K562 (cell line): ENCODE results near the gene TICAM1. TPM values are rescaled to one million over a fixed set of nuclear protein-coding genes. Genes with fewer than 3 reads are reported as not detected.

Experiments
- ZNF407 ChIP-seq: fragments of 450-650 bp; IDR thresholded peaks from 2 replicates; pipeline ENCODE4 v1.6.1; 2016; ENCODE audit warnings: low read depth
- polyA plus RNA-seq, 8 experiments: library from polyadenylated mRNA; depleted of rRNA in 4 of 8; stranded (reverse) in 5 of 8; unstranded in 3 of 8; fragments of >200 nt; fragmentation: Nextera tagmentation in 2 of 8; fragmentation: Illumina TruSeq in 1 of 8; extraction: Ambion mirVana in 2 of 8; extraction: Trizol in 1 of 8; gene quantifications; 2 replicates each; pipeline versions ENCODE4 v1.2.1 to v1.2.3, GENCODE V29; 2011 to 2014; ENCODE audit warnings: inconsistent platforms in 1 of 8, missing spikeins in 1 of 8
- total RNA-seq, 7 experiments: library from RNA; depleted of rRNA in 6 of 7; stranded (reverse); fragments of >200 nt in 6 of 7; fragmentation: Illumina TruSeq in 2 of 7; extraction: Trizol in 2 of 7; gene quantifications; 2 replicates each; pipeline versions ENCODE4 v1.2.1 to v1.2.3, GENCODE V29; 2011 to 2021; ENCODE audit warnings: low replicate concordance in 1 of 7
- TF ChIP-seq, protein P1 (sequence below): fragments of 450-650 bp; IDR thresholded peaks from 2 replicates; pipeline ENCODE4 v1.6.1; 2016; ENCODE audit warnings: mild to moderate bottlenecking, moderate library complexity

Gene TICAM1
- total and polyA plus RNA-seq, 9 of the 15 experiments (the other 6 are each of a cell fraction or from before 2014, with no cell fraction given), result 0.07 to 11.6 (median 1.5) TPM

DNA sequence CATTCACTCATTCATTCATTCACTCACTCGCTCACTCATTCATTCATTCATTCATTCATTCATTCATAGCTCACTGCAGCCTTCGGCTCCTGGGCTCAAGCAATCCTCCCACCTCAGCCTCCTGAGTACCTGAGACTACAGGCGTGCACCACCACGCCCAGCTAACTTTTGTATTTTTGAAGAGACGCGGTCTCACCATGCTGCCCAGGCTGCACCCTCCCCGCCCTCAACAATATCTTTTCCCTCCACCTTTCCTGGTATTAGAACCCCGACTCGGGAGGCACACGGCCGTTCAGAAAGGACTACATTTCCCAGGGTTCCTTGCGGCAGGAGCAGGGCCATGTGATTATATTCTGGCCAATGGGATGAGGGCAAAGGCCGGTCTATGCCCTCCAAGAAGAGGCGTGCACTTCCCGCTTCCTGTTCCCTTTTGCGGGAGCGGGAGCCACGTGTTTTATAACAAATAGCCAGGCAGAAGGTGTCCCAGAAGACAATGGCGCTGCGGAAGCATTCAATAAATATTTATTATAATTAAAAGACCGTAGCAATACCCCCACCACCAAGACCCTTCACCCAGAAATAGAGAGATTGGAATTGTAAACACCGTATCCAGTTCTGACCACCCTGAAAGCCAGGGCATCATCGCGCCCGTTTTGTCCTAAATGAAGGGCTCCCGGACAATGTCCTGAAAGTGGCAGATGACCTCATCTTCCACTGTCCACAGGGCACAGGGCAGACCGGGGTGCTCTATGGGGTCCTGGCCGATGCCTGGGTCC is 15.9 kb downstream of the TICAM1 start (continued):
- TF ChIP-seq, protein P1, sequence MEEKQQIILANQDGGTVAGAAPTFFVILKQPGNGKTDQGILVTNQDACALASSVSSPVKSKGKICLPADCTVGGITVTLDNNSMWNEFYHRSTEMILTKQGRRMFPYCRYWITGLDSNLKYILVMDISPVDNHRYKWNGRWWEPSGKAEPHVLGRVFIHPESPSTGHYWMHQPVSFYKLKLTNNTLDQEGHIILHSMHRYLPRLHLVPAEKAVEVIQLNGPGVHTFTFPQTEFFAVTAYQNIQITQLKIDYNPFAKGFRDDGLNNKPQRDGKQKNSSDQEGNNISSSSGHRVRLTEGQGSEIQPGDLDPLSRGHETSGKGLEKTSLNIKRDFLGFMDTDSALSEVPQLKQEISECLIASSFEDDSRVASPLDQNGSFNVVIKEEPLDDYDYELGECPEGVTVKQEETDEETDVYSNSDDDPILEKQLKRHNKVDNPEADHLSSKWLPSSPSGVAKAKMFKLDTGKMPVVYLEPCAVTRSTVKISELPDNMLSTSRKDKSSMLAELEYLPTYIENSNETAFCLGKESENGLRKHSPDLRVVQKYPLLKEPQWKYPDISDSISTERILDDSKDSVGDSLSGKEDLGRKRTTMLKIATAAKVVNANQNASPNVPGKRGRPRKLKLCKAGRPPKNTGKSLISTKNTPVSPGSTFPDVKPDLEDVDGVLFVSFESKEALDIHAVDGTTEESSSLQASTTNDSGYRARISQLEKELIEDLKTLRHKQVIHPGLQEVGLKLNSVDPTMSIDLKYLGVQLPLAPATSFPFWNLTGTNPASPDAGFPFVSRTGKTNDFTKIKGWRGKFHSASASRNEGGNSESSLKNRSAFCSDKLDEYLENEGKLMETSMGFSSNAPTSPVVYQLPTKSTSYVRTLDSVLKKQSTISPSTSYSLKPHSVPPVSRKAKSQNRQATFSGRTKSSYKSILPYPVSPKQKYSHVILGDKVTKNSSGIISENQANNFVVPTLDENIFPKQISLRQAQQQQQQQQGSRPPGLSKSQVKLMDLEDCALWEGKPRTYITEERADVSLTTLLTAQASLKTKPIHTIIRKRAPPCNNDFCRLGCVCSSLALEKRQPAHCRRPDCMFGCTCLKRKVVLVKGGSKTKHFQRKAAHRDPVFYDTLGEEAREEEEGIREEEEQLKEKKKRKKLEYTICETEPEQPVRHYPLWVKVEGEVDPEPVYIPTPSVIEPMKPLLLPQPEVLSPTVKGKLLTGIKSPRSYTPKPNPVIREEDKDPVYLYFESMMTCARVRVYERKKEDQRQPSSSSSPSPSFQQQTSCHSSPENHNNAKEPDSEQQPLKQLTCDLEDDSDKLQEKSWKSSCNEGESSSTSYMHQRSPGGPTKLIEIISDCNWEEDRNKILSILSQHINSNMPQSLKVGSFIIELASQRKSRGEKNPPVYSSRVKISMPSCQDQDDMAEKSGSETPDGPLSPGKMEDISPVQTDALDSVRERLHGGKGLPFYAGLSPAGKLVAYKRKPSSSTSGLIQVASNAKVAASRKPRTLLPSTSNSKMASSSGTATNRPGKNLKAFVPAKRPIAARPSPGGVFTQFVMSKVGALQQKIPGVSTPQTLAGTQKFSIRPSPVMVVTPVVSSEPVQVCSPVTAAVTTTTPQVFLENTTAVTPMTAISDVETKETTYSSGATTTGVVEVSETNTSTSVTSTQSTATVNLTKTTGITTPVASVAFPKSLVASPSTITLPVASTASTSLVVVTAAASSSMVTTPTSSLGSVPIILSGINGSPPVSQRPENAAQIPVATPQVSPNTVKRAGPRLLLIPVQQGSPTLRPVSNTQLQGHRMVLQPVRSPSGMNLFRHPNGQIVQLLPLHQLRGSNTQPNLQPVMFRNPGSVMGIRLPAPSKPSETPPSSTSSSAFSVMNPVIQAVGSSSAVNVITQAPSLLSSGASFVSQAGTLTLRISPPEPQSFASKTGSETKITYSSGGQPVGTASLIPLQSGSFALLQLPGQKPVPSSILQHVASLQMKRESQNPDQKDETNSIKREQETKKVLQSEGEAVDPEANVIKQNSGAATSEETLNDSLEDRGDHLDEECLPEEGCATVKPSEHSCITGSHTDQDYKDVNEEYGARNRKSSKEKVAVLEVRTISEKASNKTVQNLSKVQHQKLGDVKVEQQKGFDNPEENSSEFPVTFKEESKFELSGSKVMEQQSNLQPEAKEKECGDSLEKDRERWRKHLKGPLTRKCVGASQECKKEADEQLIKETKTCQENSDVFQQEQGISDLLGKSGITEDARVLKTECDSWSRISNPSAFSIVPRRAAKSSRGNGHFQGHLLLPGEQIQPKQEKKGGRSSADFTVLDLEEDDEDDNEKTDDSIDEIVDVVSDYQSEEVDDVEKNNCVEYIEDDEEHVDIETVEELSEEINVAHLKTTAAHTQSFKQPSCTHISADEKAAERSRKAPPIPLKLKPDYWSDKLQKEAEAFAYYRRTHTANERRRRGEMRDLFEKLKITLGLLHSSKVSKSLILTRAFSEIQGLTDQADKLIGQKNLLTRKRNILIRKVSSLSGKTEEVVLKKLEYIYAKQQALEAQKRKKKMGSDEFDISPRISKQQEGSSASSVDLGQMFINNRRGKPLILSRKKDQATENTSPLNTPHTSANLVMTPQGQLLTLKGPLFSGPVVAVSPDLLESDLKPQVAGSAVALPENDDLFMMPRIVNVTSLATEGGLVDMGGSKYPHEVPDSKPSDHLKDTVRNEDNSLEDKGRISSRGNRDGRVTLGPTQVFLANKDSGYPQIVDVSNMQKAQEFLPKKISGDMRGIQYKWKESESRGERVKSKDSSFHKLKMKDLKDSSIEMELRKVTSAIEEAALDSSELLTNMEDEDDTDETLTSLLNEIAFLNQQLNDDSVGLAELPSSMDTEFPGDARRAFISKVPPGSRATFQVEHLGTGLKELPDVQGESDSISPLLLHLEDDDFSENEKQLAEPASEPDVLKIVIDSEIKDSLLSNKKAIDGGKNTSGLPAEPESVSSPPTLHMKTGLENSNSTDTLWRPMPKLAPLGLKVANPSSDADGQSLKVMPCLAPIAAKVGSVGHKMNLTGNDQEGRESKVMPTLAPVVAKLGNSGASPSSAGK, result peak; percentile 97
- no peak for TF ChIP-seq ZNF407
